ENCODE results near the gene CEP120.

CEP120 gene

DNA sequence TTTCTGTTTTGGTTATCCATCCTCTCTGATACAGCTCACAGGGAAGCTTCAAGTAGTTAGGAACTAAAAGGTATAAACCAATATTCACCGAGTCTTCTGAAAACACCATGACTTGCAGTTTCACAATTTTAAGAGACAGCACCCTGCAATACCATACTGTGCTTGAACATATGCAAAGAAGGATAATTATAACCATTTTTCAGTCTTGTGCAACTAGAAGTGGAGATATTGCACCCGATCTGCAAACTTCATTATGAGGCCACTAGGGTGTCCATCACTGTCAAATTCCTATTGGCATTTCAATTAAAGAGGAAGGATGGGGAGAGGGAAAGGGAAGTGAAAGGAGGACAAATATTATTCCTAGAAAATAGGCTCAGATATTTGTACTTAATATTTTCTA lies 32.4 kb upstream of the CEP120 start:
- ChIA-PET POLR2A (no interaction called here), CTCF (interaction anchor here (1.7 kb wide), 1 partner anchor 10 kb away, joined by 4 read pairs; no protein-coding TSS in a partner anchor)
- TF ChIP-seq, protein P1, sequence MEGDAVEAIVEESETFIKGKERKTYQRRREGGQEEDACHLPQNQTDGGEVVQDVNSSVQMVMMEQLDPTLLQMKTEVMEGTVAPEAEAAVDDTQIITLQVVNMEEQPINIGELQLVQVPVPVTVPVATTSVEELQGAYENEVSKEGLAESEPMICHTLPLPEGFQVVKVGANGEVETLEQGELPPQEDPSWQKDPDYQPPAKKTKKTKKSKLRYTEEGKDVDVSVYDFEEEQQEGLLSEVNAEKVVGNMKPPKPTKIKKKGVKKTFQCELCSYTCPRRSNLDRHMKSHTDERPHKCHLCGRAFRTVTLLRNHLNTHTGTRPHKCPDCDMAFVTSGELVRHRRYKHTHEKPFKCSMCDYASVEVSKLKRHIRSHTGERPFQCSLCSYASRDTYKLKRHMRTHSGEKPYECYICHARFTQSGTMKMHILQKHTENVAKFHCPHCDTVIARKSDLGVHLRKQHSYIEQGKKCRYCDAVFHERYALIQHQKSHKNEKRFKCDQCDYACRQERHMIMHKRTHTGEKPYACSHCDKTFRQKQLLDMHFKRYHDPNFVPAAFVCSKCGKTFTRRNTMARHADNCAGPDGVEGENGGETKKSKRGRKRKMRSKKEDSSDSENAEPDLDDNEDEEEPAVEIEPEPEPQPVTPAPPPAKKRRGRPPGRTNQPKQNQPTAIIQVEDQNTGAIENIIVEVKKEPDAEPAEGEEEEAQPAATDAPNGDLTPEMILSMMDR (IDR thresholded peaks at IDR 0.05; ENCODE audit: insufficient read depth, low read length, missing control alignments) = no peak
- no peak for DNase-seq (ENCODE audit: low read depth, low spot score)
- no peak overlapping the region for H3K4me3 ChIP-seq (ENCODE audit: low read depth, low read length)

DNA sequence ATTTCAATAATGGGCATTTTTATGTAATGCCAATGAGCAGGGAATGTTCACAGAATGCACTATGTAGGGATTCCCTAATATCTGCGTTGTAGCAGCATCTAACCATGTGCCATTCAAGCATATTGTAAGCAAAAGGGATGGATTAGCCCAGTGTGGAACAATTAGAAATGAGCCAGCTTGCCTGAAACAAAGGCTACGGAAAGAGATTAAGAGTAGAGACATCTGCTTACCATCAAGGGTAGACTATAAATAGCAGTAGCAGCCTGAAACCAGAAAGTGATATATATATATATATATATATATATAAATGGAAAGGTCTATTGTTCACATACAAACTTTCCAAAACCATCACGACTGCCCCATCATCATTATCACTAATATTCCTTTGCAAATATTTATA lies 31.9 kb upstream of the CEP120 start:
- H3K4me3 ChIP-seq (ENCODE audit: low read depth, low read length) = no peak overlapping the region
- ChIA-PET POLR2A (no interaction called here), CTCF (interaction anchor here (1.7 kb wide), 1 partner anchor 10 kb away, joined by 4 read pairs; no protein-coding TSS in a partner anchor)
- TF ChIP-seq, protein P1 (IDR thresholded peaks at IDR 0.05; ENCODE audit: insufficient read depth, low read length, missing control alignments) = no peak
- no peak for DNase-seq (ENCODE audit: low read depth, low spot score)

DNA sequence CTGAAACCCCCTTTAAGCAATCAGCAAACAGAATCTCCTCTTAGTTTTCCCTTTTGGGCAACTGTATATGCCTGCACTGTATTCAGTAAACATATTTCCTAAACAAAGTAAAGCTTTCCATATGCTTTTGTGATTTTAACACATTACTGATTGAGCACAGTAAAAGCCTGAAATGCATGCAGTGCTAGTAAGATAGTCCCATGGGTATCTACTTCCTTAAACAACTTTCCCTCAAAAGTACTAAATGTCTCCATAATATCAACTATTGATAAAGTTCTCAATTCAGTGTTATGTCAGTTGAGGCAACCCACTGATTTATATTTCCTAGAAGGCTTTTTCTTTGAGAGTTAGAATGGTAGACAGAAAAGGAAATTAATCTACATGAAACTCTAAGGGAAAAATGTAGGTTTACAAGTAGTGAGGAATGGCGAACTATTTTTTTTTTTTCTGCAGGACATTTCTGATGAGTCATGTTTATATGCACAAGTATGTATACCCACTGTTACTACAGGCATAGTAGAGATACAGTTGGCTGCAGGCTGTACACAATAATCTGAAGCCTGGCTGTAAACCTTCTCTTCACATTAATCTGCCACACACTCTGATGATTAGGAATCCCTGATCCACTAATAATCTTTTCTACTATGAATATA lies 31.2 kb upstream of the CEP120 start:
- CTCF ChIA-PET = interaction anchor here (1.7 kb wide), 1 partner anchor 9 kb away, joined by 4 read pairs; no protein-coding TSS in a partner anchor
- POLR2A ChIA-PET = no interaction called here
- H3K4me3 ChIP-seq (ENCODE audit: low read depth, low read length) = no peak overlapping the region
- no peak for DNase-seq (ENCODE audit: low read depth, low spot score)
- TF ChIP-seq, protein P1 (IDR thresholded peaks at IDR 0.05; ENCODE audit: insufficient read depth, low read length, missing control alignments) = no peak

DNA sequence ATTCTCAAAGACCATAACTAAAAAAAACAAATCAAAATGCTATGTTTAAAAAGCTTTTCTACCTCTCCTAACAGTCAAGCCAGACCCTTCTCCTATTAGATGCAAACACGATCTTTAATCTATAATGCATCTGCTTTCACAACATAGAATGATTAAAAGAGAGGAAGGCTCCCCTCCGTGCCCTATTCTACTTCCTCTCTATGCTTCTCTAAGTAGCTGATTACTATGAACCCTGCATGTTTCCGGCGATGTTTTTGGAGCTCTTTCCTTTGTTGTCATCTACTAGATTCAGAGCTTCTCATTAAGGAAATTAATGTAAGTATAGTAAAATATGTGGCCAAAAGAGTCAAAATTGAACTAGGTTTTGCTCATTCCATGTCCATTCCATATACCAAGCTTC lies 29.2 kb upstream of the CEP120 start:
- CTCF ChIA-PET = interaction anchor here (1.0 kb wide), 1 partner anchor 21 kb away, joined by 3 read pairs; no protein-coding TSS in a partner anchor
- TF ChIP-seq, protein P1 (IDR thresholded peaks at IDR 0.05; ENCODE audit: insufficient read depth, low read length, missing control alignments) = no peak
- no peak overlapping the region for H3K4me3 ChIP-seq (ENCODE audit: low read depth, low read length)
- DNase-seq (ENCODE audit: low read depth, low spot score) = no peak
- POLR2A ChIA-PET = no interaction called here

DNA sequence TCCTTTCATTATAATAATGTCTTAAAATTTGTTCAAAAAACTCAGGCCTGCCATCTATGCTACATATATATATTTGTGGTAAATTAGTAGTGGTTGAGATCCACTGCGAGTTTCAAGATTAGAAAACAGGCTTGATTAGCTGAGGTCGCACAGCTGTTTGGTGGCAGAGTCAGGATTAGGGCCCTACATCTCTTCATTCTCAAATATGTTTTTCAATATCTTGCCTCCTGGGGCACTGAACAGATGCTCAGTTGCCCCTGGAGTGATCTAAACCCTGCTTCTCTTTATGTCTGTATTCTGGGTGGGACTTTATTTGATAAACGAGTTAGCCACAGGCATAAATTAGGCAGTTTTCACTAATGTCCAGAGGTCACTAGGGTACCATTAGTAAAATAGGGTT lies 27.8 kb upstream of the CEP120 start:
- TF ChIP-seq, protein P1 (IDR thresholded peaks at IDR 0.05; ENCODE audit: insufficient read depth, low read length, missing control alignments) = no peak
- CTCF ChIA-PET = no interaction called here
- no peak overlapping the region for H3K4me3 ChIP-seq (ENCODE audit: low read depth, low read length)
- no peak for DNase-seq (ENCODE audit: low read depth, low spot score)
- POLR2A ChIA-PET = no interaction called here

DNA sequence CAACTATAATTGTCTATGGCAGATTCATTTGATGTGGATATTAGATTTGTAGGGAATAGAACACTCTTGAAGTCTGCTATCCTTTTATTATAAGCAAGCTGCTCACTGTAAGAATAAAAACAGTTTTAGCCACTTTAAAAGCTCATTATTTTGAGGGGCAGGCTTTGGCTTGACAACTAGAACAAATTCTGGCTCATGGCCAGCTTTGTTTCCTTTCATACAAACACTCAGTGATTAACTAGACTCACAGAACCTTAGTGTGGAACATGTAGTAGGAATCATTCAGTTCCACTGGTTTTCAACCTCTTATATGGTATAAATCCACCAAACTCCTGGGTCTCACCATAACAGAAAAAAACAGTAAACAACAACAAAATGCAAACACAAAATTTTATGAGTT lies 27.4 kb upstream of the CEP120 start:
- CTCF ChIA-PET = interaction anchor here (1.1 kb wide), 1 partner anchor 28 kb away, joined by 3 read pairs; the partner anchor contains the start of gene CEP120
- no peak for DNase-seq (ENCODE audit: low read depth, low spot score)
- POLR2A ChIA-PET = no interaction called here
- H3K4me3 ChIP-seq (ENCODE audit: low read depth, low read length) = no peak overlapping the region
- TF ChIP-seq, protein P1 (IDR thresholded peaks at IDR 0.05; ENCODE audit: insufficient read depth, low read length, missing control alignments) = no peak
